T-helper 1 cell treated with Interleukin-12 subunit alpha and Interleukin-12 subunit beta and Interleukin-4 antibody, amounts not matched to agents 30 ng/mL and 1 ng/mL, for 36 hours (primary cell): ENCODE results near the gene ZER1. TPM values are rescaled to one million over a fixed set of nuclear protein-coding genes. Genes with fewer than 3 reads are reported as not detected.
"Not testable (repeated sequence)": the region's sequence is repeated elsewhere in the genome, so short reads cannot be mapped to it uniquely, and the experiment has no call there.

ENCODE experiments used
- intact Hi-C: fragments of 100-400 bp; cut with micrococcal nuclease; formaldehyde crosslinking; loops from one replicate; pipeline ENCODE4 v1.15.1; 2024
- total RNA-seq: library from RNA; stranded (reverse); gene quantifications from 2 replicates; pipeline ENCODE4 v1.2.3, GENCODE V29; 2022

Gene ZER1
- total RNA-seq, 1 donor from 2014 or later: 23.7 TPM

DNA sequence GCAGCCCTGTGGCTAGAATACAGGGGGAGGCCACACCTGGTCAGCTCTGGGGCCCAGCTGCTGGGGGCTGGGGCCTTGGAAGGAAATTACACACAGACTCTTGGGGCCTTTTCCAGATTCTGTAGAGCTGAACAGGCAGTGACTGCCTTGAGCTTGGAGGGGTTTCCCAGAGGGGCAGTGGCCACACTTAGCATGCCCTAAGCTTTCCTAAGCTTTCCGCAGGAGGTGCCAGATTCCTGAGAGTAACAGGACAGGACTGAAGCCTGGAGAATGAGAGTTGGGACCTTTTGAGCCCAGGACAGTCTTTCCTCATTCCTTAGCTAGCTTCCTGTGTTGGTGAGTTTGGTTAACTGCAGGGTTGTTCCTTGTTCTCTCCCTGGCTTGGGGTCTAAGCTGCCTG lies 16.7 kb upstream of the ZER1 start:
- intact Hi-C loops: loop anchor here (5.0 kb wide), 1 partner anchor 101 kb away; the partner anchor contains the start of gene SET

DNA sequence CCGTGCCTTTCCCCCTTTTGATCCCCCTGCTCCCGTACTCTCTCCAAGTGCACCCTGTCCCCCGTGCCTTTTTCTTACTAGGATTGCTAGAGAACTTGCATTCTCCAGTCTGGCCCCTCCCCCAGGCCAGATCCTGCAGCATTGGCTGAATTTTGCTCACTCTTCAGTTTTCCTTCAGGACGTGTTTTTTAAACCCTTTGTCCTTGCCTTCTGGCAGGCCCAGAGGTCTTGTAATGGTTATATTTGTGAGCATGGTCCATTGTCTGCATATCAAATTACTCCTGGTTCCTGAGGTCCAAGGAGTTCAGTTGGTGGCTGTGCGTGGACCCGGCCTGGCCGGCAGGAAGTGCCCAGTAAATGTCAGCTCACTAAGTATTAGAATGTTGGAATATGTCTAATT lies 15.9 kb upstream of the ZER1 start:
- intact Hi-C loops: loop anchor here (1.0 to 5.0 kb wide), 10 partner anchors 16 to 447 kb away; partner anchors contain the start of genes DOLK, ENDOG, KYAT1 and MIGA2

- intact Hi-C loops: loop anchor here (1.0 to 5.0 kb wide), 11 partner anchors 16 to 447 kb away; partner anchors contain the start of genes DOLK, ENDOG, KYAT1 and MIGA2
Measured at GRCh38 chr9:128786681-128787601, 15.2 kb upstream of the ZER1 start, which contains the start of gene TBC1D13. TBC1D13 (plus strand) TSS chr9:128787253; CDS start chr9:128787354, 101 bp downstream.

DNA sequence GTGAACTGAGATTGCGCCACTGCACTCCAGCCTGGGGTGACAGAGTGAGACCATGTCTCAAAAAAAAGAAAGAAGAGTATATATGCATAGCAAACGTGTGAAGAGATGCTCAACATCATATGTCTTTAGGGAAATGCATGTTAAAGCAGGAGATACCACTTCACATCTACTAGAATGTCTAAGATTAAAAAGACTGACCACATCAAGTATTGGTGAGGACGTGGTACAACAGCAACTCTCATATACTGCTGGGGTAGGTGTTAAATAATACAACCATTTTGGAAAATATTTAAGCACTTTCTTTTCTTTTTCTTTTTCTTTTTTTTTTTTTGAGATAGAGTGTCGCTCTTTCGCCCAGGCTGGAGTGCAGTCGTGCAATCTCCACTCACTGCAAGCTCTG lies 13.7 kb upstream of the ZER1 start:
- intact Hi-C loops: loop anchor here (5.0 kb wide), 1 partner anchor 98 kb away; the partner anchor contains the start of gene SET

GRCh38 chr9:128782669-128783068 lies 10.9 kb upstream of the ZER1 start:
- intact Hi-C loops: no loop called here

GRCh38 chr9:128781187-128782070 lies 9.7 kb upstream of the ZER1 start:
- intact Hi-C loops: no loop called here

- intact Hi-C loops: not testable (repeated sequence)
Measured at GRCh38 chr9:128780093-128780492, 8.4 kb upstream of the ZER1 start.

- intact Hi-C loops: loop anchor here (5.0 kb wide), 2 partner anchors 708 to 867 kb away; partner anchors contain the start of genes ASB6, NAIF1 and SLC25A25
Measured at GRCh38 chr9:128774804-128775203, 3.1 kb upstream of the ZER1 start.

- intact Hi-C loops: loop anchor here (2.0 to 5.0 kb wide), 3 partner anchors 450 to 869 kb away; partner anchors contain the start of genes ASB6, COQ4, NAIF1 and SLC25A25
Measured at GRCh38 chr9:128773049-128773448, 1.3 kb upstream of the ZER1 start.

- intact Hi-C loops: loop anchor here (1.0 to 5.0 kb wide), 14 partner anchors 16 to 871 kb away; partner anchors contain the start of genes ASB6, DOLK, DYNC2I2 and ENDOG
Measured at GRCh38 chr9:128771094-128771721, 519 bp downstream of the ZER1 start.

DNA sequence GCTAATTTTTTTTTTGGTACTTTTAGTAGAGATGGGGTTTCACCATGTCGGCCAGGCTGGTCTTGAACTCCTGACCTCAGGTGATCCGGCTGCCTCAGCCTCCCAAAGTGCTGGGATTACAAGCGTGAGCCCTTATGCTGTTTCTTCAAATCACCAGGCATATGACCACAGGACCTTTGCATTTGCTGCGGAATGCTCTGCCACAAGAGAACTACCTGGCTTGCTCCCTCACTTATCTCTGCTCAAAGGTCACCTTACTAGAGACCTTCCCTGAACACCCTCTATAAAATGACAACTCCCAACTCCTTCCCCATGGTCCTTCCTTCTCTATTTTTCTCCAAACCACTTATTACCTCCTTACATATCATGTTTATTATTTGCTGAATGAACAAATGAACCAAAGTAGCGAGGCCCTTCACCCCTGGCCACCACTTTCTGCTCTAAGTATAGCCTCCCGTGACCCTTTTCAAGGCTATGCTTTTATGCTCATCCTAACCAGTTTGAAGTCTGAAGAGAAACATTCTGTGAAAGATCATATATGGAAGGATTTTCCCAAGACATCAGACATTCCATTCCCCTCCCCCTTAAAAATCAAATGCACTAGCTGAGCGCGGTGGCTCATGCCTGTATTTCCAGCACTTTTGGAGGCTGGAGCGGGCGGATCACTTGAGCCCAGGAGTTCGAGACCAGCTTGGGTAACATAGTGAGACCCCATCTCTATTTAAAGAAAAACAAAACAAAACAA lies 1.3 kb downstream of the ZER1 start:
- intact Hi-C loops: loop anchor here (1.0 to 5.0 kb wide), 14 partner anchors 17 to 872 kb away; partner anchors contain the start of genes ASB6, DOLK, DYNC2I2 and ENDOG

GRCh38 chr9:128768606-128769005 lies 3.1 kb downstream of the ZER1 start:
- intact Hi-C loops: no loop called here

GRCh38 chr9:128765499-128765898 lies 6.2 kb downstream of the ZER1 start:
- intact Hi-C loops: no loop called here

- intact Hi-C loops: no loop called here
Measured at GRCh38 chr9:128764361-128764760, 7.4 kb downstream of the ZER1 start.

DNA sequence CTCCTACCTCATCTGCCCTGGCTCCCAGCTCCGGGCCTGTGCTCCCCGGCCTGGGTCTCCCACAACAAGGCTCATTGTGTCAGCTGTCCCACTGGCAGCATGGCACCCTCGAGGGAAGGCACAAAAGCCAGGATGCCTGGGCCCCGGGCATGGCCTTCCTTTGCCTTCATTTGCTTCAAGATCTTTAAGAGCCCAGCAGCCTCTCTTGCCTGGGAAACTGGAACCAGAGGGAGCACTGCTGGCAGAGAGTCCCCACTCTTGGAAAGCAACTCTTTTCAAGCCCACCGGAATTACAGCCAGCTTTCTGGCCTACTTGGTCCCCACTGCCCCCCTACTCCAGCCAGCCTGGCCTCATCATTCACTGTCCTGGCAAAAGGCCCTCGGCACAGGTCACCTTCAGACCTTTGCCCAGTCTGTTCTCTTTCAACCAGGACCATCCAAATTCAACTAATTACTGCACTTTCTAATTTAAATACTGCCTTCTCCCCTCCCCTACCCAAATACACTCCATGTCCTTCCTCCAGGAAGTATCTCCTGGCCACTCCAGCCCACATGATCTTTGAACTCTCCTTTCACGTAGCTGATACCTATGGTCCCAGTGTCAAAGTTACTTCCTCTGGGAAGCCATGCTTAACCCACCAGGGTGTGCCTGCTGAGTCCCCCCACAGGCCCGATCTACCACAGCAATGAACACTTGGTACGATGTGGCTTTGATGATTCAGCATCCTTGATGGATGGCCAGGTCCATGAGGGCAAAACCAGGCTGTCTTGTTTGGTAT lies 8.9 kb downstream of the ZER1 start:
- intact Hi-C loops: no loop called here

GRCh38 chr9:128757602-128758001 lies 14.1 kb downstream of the ZER1 start:
- intact Hi-C loops: no loop called here

DNA sequence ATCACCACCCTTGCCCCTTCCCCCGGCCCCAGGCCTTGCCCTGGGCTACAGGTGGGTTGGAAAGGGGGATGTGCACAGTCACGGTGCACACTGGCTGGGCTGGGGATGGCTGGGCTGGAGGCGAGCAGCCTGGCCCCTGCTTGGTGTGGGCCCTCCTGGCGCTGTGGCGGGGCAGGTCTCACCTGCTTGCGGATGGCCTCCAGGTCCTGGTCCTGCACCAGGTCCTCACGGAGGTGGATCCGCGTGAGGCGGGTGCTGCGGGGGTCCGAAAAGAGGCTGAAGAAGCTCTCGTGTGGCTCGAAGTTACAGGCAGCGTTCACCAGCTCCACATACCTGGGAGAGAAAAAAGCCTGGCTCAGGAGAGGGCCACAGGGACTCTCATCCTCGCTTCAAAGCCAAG lies 18.1 kb downstream of the ZER1 start:
- intact Hi-C loops: no loop called here

DNA sequence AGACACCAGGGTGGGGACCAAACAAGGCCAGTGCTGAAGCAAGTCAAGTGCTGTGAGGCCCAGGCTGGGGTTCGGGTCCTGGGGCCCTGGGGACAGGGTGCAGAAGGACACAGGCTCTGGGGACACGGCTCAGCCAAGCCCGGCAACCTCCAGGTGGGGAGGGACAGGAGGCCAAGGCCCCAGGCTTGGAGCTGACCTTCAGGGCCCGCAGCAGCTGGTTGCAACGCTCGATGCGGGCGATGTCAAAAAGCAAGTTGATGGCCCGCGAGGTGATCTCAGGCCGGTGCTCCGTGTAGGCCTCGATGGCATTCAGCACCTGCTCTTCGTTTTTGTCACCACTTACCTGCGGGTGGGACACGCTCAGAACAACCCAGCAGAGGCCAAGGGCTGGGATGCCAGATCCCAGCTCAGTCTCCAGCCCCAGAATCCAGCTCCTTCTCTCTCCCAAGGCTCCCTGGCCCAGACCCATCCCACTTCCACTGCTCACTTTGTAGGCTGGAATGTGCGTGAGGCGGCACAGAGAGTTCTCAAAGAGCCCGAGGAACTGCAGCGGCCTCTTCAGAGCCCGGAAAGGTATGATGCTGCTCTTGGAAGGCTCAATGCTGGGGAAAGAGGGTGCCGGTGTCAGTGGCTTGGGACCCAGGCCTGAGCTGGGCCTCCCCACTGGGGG lies 20.7 kb downstream of the ZER1 start:
- intact Hi-C loops: no loop called here

DNA sequence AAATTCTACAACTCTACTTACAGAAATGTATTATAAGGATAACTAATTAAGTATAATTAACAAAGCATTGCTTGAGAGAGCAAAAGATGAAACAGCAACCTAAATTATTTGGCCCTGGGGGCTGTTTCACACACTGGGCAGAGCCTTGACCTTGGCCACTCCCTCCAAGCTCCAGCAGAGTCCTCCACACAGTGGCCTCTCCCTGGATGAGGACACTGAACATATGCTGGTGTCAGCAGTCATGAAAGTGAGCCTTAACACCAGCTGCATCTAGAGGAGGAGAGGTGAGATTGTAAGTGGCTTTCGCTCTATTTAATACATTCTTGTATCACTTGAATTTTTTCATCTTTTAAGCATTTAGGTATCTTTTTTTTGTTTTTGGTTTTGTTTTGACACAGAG lies 24.5 kb downstream of the ZER1 start:
- intact Hi-C loops: no loop called here
